ENCODE measurements around the gene DTNB.
"Not testable (repeated sequence)": the region's sequence is repeated elsewhere in the genome, so short reads cannot be mapped to it uniquely, and the experiment has no call there.

Gene DTNB

DNA sequence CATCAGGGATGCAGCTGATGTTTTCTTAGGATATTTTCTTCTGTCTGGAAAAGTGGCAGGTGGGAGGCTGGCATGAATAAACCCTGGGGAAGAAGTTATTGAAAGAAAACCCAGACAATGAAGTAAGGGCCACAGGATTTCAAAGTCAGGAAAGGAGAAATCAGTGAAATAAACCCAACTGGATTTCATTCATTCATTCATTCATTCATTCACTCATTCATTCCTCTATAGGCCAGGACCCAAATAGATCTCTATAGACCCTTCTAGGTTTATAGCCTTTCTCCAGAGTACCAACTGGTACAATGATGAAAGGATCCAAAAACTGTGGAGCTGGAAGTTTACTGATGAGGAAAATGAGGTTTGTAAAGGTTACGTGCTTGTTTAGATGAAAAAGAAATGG lies 264.3 kb downstream of the DTNB start:
- Histone ChIP-seq H2AFZ (ENCODE audit: low read depth, low read length, severe bottlenecking) (no peak overlapping the region), H3K9me3 (ENCODE audit: insufficient read depth, low read length) (no peaks in the 10 kb centered on the region), H3K79me2 (ENCODE audit: insufficient read depth, low read length) (no peaks in the 10 kb centered on the region), H3K27me3 (ENCODE audit: low read length) (no peaks in the 10 kb centered on the region), H3K4me3 (ENCODE audit: insufficient read depth, low read length, poor library complexity, severe bottlenecking) (no peak overlapping the region), H3F3A (ENCODE audit: insufficient read depth) (peaks cover 65% of the 10 kb centered on the region), H3K27ac (ENCODE audit: low read depth, low read length) (0 out of 2 replicates have a peak overlapping the region, but pooled peaks have one; percentile 26), H3K36me3 (ENCODE audit: low read length) (no peaks in the 10 kb centered on the region), H4K20me1 (ENCODE audit: low read depth, low read length) (no peaks in the 10 kb centered on the region), H3K9me2 (replicated peaks; ENCODE audit: insufficient read depth, low read length) (no peaks in the 10 kb centered on the region), H3K9ac (ENCODE audit: low read length) (no peak overlapping the region), H3K4me2 (ENCODE audit: low read depth, low read length, poor library complexity, severe bottlenecking) (no peak overlapping the region)
- TF ChIP-seq, protein P1, sequence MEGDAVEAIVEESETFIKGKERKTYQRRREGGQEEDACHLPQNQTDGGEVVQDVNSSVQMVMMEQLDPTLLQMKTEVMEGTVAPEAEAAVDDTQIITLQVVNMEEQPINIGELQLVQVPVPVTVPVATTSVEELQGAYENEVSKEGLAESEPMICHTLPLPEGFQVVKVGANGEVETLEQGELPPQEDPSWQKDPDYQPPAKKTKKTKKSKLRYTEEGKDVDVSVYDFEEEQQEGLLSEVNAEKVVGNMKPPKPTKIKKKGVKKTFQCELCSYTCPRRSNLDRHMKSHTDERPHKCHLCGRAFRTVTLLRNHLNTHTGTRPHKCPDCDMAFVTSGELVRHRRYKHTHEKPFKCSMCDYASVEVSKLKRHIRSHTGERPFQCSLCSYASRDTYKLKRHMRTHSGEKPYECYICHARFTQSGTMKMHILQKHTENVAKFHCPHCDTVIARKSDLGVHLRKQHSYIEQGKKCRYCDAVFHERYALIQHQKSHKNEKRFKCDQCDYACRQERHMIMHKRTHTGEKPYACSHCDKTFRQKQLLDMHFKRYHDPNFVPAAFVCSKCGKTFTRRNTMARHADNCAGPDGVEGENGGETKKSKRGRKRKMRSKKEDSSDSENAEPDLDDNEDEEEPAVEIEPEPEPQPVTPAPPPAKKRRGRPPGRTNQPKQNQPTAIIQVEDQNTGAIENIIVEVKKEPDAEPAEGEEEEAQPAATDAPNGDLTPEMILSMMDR (IDR thresholded peaks at IDR 0.05; ENCODE audit: insufficient read depth, low read length, poor library complexity, severe bottlenecking) = no peak
- TF ChIP-seq EZH2phosphoT487 (conservative IDR thresholded peaks at IDR 0.05; ENCODE audit: low read length) = 0 out of 2 replicates have a peak, but pooled peaks have one; percentile 58

DNA sequence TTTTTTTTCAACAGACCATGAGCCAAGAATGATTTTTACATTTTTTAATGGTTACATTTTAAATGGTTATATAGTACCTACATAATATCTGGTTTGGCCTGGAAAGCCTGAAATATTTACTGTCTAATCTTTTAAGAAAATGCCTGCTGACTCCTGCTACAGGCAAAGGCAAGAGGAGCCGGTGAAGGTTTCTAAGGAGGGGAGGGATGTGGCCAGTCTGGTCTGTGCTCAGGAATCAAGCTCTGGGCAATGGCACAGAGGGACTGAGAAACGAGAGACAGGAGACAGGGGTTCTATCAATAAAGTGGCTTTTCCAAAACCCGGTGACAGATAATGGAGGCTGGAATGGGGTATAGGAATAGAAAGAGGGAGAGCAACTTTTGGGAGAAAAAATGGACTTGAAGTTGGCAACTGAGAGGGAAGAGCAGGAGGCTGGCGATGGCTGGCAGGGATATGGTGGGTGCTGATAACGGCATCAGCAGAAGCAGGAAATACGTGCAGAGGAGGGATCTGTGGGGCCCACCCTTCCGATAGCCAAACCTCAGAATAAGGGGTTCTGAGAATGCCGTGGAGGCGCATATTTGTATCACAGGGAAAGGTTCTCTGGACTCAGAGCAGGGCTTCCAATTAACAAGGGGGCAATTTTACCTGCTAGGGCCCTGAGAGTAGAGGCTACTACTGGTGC lies 267.6 kb downstream of the DTNB start:
- Histone ChIP-seq H3K27ac (ENCODE audit: low read depth, low read length) (peak overlapping the region; percentile 100), H3K36me3 (ENCODE audit: low read length) (no peaks in the 10 kb centered on the region), H3K4me2 (ENCODE audit: low read depth, low read length, poor library complexity, severe bottlenecking) (no peak overlapping the region), H2AFZ (ENCODE audit: low read depth, low read length, severe bottlenecking) (no peak overlapping the region), H3F3A (ENCODE audit: insufficient read depth) (peaks cover 82% of the 10 kb centered on the region), H3K4me3 (ENCODE audit: insufficient read depth, low read length, poor library complexity, severe bottlenecking) (no peak overlapping the region), H3K27me3 (ENCODE audit: low read length) (no peaks in the 10 kb centered on the region), H3K9me3 (ENCODE audit: insufficient read depth, low read length) (no peaks in the 10 kb centered on the region), H3K79me2 (ENCODE audit: insufficient read depth, low read length) (no peaks in the 10 kb centered on the region), H3K9me2 (replicated peaks; ENCODE audit: insufficient read depth, low read length) (no peaks in the 10 kb centered on the region), H3K9ac (ENCODE audit: low read length) (no peak overlapping the region), H4K20me1 (ENCODE audit: low read depth, low read length) (no peaks in the 10 kb centered on the region)
- TF ChIP-seq EZH2phosphoT487 (conservative IDR thresholded peaks at IDR 0.05; ENCODE audit: low read length) = no peak

DNA sequence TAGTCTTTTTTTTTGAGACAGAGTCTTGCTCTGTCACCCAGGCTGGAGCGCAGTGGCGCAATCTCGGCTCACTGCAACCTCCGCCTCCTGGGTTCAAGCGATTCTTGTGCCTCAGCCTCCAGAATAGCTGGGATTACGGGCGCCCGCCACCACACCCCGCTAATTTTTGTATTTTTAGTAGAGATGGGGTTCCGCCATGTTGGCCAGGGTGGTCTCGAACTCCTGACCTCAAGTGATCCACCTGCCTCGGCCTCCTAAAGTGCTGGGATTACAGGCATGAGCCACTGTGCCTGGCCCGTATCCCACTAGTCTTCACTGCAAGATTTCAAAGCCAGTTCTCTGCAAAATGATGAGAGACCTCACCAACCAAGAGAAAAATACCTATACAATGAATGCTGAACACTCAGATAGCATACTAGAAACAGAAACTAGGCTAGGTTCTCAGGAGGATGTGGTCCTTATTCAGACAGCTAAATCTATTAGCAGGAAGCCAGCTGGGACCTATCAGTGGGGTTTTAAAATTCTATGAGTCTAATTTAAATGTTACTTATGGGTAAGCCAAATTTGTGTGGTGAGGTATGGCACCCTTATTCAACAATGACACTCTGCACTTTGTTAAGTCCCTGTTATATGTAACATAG lies 270.1 kb downstream of the DTNB start:
- Histone ChIP-seq H3K4me2 (ENCODE audit: low read depth, low read length, poor library complexity, severe bottlenecking) (peak overlapping the region; percentile 68), H3K9ac (ENCODE audit: low read length) (peak overlapping the region; percentile 61)

DNA sequence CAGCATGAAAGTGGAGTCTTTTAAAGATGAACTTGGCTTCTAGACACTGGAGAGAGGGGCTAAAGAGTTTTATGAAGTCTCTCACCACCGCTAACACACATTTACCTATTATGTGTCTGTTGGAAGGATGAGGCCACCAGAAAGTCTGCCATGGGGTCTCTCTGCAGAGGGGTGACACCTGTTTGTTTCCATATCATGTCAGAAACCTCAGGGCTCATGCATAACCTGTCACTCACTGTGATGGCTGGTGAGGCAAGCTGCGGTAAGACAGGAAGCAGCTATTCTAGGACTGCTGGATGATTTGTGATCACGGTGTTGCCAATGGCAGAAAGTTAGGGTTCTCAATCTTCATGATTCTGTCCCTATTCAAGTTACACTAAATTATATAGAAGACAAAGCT lies 270.9 kb downstream of the DTNB start:
- peak overlapping the region; percentile 61 for H3K9ac ChIP-seq (ENCODE audit: low read length)

More for the DNA sequence above, 270.1 kb downstream of the DTNB start:
- Histone ChIP-seq H3K4me3 (ENCODE audit: insufficient read depth, low read length, poor library complexity, severe bottlenecking) (peak overlapping the region; percentile 16), H3K27ac (ENCODE audit: low read depth, low read length) (peak overlapping the region; percentile 100), H3F3A (ENCODE audit: insufficient read depth) (peaks cover 58% of the 10 kb centered on the region)
- H3K9me3 ChIP-seq (ENCODE audit: insufficient read depth, low read length); H2AFZ ChIP-seq (ENCODE audit: low read depth, low read length, severe bottlenecking); H3K79me2 ChIP-seq (ENCODE audit: insufficient read depth, low read length); H4K20me1 ChIP-seq (ENCODE audit: low read depth, low read length); H3K36me3 ChIP-seq (ENCODE audit: low read length); H3K27me3 ChIP-seq (ENCODE audit: low read length); H3K9me2 ChIP-seq (replicated peaks; ENCODE audit: insufficient read depth, low read length): not testable (repeated sequence)

More for the DNA sequence above, 270.9 kb downstream of the DTNB start:
- Histone ChIP-seq H4K20me1 (ENCODE audit: low read depth, low read length) (no peaks in the 10 kb centered on the region), H3K27me3 (ENCODE audit: low read length) (no peaks in the 10 kb centered on the region), H3F3A (ENCODE audit: insufficient read depth) (peaks cover 53% of the 10 kb centered on the region), H2AFZ (ENCODE audit: low read depth, low read length, severe bottlenecking) (peak overlapping the region; percentile 52), H3K27ac (ENCODE audit: low read depth, low read length) (peak overlapping the region; percentile 100), H3K79me2 (ENCODE audit: insufficient read depth, low read length) (no peaks in the 10 kb centered on the region), H3K9me3 (ENCODE audit: insufficient read depth, low read length) (no peaks in the 10 kb centered on the region), H3K4me3 (ENCODE audit: insufficient read depth, low read length, poor library complexity, severe bottlenecking) (peak overlapping the region; percentile 2), H3K9me2 (replicated peaks; ENCODE audit: insufficient read depth, low read length) (no peaks in the 10 kb centered on the region), H3K36me3 (ENCODE audit: low read length) (no peaks in the 10 kb centered on the region), H3K4me2 (ENCODE audit: low read depth, low read length, poor library complexity, severe bottlenecking) (peak overlapping the region; percentile 68)
- TF ChIP-seq, protein P1 (IDR thresholded peaks at IDR 0.05; ENCODE audit: insufficient read depth, low read length, poor library complexity, severe bottlenecking) = no peak
- TF ChIP-seq EZH2phosphoT487 (conservative IDR thresholded peaks at IDR 0.05; ENCODE audit: low read length) = no peak
